HG02943 (cell line): ENCODE results near the gene TVP23B.
"Not testable (repeated sequence)": the region's sequence is repeated elsewhere in the genome, so short reads cannot be mapped to it uniquely, and the experiment has no call there.

Experiments
- ATAC-seq: cut with Tn5 transposase; IDR thresholded peaks from one replicate; pipeline ENCODE4 v1.9.1; 2021; ENCODE audit warnings: mild to moderate bottlenecking, low read depth, moderate library complexity; ENCODE audit not compliant: unreplicated experiment

TVP23B gene

DNA sequence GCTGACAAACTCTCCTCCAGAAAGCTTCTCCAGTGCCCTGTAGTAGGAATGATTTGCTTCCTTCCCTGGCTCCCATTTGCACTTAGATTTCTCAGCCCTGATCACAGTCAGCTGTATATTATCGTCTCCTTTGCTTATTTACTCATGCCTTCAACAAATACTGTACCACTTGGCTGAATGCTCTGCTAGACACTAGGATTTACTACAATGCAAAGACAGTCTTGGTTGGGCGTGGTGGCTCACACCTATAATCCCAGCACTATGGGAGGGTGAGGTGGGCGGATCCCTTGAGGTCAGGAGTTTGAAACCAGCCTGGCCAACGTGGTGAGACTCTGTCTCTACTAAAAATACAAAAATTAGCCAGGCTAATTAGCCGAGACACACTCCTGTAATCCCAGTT lies 5.9 kb downstream of the TVP23B start:
- ATAC-seq = not testable (repeated sequence)

- not testable (repeated sequence) for ATAC-seq
These were observed 10.4 kb downstream of the TVP23B start for GRCh38 chr17:18791402-18791801.

DNA sequence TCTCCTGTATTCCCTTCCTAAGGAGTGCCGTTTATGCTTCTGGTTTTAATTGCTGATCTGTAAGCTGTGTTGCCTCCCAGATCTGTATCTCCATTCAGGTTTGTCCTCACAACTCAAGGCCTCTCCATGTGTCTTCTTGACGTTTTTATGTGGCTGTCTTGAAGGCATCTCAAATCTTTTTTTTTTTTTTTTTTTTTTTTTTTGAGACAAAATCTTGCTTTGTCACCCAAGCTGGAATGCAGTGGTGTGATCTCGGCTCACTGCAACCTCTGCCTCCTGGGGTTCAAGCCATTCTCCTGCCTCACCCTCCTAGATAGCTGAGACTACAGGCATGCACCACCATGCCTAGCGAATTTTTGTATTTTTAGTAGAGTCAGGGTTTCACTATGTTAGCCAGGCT lies 13.9 kb downstream of the TVP23B start:
- not testable (repeated sequence) for ATAC-seq

GRCh38 chr17:18796887-18797286 lies 15.9 kb downstream of the TVP23B start:
- ATAC-seq = not testable (repeated sequence)

GRCh38 chr17:18803458-18804245 lies 22.7 kb downstream of the TVP23B start:
- not testable (repeated sequence) for ATAC-seq

GRCh38 chr17:18815924-18816323 lies 34.9 kb downstream of the TVP23B start:
- ATAC-seq = not testable (repeated sequence)

DNA sequence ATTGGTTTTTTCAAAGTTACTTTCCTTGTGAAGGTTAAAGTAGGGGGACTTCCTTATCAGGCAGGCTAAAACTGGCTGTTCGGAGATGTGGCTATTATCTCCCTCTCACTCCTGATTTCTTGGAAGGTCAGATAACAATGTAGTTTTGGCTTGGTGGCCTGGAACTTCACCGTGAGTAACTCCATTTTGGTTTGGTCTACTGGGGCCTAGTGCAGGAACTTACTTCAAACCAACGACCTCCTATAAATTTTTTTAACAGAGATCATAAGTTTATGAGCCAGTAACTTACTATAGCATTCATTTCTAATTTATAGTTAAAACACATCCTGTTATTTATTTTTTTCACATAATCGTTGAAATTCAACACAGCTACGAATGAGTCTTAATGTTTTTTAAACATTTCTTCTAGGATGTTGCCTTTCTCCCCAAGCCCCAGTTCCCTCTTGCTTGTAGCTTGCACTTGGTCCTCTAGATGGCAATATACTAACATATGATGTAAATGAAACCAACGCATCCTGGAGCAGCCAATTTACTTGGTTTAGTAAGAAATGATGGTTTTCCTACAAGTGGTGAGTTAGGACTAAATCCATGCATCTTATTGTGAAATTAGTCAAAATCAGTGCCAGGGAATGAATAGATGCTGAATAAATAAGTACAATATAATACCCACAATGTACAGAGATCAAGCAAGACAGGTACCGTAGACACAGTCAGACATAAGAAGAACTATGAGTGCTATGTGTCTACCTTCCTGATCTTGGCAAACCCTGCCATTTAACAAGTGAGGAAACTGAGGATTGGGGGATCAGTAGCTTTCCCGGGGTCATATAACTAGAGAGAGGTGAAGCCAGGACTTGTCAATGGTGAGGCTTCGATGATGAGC lies 35.7 kb downstream of the TVP23B start:
- ATAC-seq = not testable (repeated sequence)

DNA sequence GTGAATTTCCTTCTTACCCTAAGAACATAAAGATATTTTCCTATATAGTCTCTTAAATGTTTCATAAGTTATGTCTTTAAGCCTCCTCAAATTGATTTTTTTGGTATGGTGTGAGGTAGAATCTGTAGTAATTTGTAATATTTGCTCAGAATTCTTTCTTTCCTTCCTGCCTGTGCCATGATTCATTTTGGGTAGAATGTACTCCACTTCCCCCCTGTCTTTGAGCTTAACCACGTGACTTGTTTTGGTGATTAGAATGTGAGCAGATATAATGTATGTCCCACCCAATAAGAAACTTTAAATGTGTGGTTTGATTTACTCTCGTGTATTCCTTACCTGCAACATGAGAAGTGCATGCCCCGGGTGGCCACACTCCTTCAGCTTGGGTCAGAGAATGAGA lies 40.4 kb downstream of the TVP23B start:
- not testable (repeated sequence) for ATAC-seq

DNA sequence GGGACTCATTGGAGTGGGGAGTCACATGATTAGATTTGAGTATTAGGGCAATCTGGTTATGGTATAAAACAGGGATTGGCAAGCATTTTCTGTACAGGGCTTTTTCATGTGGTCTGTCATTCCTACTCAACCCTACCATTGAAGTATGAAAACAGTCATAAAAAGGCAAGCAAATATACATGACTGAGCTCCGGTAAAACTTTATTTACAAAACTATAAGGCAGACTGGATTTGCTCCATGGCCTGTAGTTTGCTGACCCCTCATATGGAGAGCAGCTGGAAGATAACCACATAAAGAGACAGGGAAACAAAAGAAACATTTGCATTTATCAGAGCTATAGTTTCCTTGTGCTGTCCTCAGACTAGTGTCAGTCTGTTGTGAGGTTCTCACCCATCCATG lies 46.6 kb downstream of the TVP23B start:
- ATAC-seq = not testable (repeated sequence)

DNA sequence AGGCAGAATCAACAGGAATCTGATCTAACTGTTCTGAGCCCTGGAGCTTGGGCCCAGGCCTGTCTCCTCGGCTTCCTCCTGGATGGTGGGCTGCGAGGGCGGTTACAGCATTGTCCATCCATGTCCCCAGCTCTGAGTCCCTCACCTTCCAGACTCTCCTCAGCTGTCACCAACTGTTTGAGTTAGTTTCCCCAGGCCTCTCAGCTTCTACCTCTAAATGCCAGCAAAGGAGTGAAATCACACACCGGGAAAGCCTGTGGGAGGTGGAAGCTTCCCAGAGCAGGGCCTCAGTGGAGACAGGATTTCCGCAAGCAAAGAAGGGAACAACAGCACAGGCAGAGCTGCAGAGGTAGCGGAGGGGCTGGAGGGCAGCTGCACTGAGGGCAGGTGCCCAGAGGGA lies 67.5 kb downstream of the TVP23B start:
- no peak for ATAC-seq

GRCh38 chr17:18850679-18851078 lies 69.7 kb downstream of the TVP23B start:
- no peak for ATAC-seq

DNA sequence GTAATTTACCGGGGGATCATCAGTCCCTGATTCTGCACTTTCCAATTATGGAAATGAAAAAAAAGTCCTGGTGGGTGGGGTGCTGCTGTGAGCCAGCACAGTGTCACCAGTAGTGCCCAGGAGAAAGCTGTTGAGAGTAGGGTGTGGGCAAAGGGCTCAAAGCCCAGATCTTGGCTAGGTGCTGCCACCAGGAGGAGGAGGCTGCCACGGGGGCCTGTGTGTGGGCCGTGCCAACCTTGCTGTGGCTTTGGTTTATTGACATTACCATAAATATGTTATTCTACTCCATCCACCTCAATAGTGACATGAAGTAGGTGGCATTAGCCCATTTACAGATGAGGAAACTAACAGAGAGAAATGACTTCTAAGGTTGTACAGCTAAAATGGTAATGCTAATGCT lies 70.2 kb downstream of the TVP23B start:
- no peak for ATAC-seq

- ATAC-seq = no peak
These were observed 74.0 kb downstream of the TVP23B start for GRCh38 chr17:18854956-18855355.

- ATAC-seq = peak; percentile 59
These were observed 75.0 kb downstream of the TVP23B start for GRCh38 chr17:18855831-18856569.
